Tibial nerve (tissue), 4 donors: ENCODE measurements around the gene CRAT. TPM values are rescaled to one million over a fixed set of nuclear protein-coding genes. Genes with fewer than 3 reads are reported as not detected.
A peak's percentile ranks its signal among the peaks of the same experiment; 100 is the strongest.

Experiments used
- DNase-seq, 2 donors: peaks; one replicate each; pipeline ENCODE4 v3.0.0-alpha.2; 2019; ENCODE audit warnings: low spot score in 2 of 2
- H3K27ac ChIP-seq, 4 donors: fragments of 200-600 bp; sonication (generic) in 3 of 4; one replicate each; pipeline ENCODE4 v1.5.1; 2017 to 2019; ENCODE audit warnings: mild to moderate bottlenecking in 1 of 4
- H3K27me3 ChIP-seq, 2 donors: fragments of 200-600 bp; sonication (generic) in 1 of 2; one replicate each; pipeline versions ENCODE4 v1.5.1 to v1.6.0; 2017 to 2019
- H3K36me3 ChIP-seq, 3 donors: fragments of 200-600 bp; sonication (generic); one replicate each; pipeline ENCODE4 v1.5.1; 2018 to 2019
- H3K4me1 ChIP-seq, 4 donors: fragments of 200-600 bp; sonication (generic) in 3 of 4; one replicate each; pipeline ENCODE4 v1.5.1; 2017 to 2019
- H3K4me3 ChIP-seq, 4 donors: fragments of 200-600 bp; sonication (generic) in 3 of 4; one replicate each; pipeline ENCODE4 v1.5.1; 2017 to 2019; ENCODE audit warnings: mild to moderate bottlenecking in 1 of 4, moderate library complexity in 1 of 4
- H3K9me3 ChIP-seq, 4 donors: fragments of 200-600 bp; sonication (generic) in 3 of 4; one replicate each; pipeline ENCODE4 v1.5.1; 2017 to 2019
- CTCF ChIP-seq, 5 experiments: fragments of 200-600 bp in 3 of 5; fragments of 450-650 bp in 2 of 5; sonication (generic) in 3 of 5; IDR thresholded peaks; one replicate each; pipeline ENCODE4 v1.5.1; 2016 to 2019; ENCODE audit warnings: antibody characterized with exemption in 5 of 5, mild to moderate bottlenecking in 3 of 5, moderate library complexity in 2 of 5
- EP300 ChIP-seq, 2 donors: sonication (generic); formaldehyde crosslinking; IDR thresholded peaks; one replicate each; pipeline ENCODE4 v1.6.1; 2017; ENCODE audit warnings: antibody characterized with exemption in 2 of 2, mild to moderate bottlenecking in 1 of 2
- POLR2A ChIP-seq, 2 donors: fragments of 450-650 bp; IDR thresholded peaks; one replicate each; pipeline ENCODE4 v1.6.1; 2017; ENCODE audit warnings: antibody characterized with exemption in 2 of 2, mild to moderate bottlenecking in 2 of 2, moderate library complexity in 2 of 2
- WGBS, 2 donors: methylation state at CpG; one replicate each; pipeline ENCODE4 v1.1.5; 2018; 5-methylcytosine and 5-hydroxymethylcytosine counted together
- total RNA-seq, 4 donors: library from RNA; depleted of rRNA; stranded (reverse); fragments of >200 nt; gene quantifications; one replicate each; pipeline ENCODE4 v1.1.0, GENCODE V29; 2016

CRAT gene
- total RNA-seq, 4 donors from 2014 or later: 42.7 to 81.8 (median 63.2) TPM

- no peaks in the 10 kb centered on the region for H3K27me3 ChIP-seq
- H3K9me3 ChIP-seq: no peaks in the 10 kb centered on the region
- peaks cover 12 to 75% (median 69%) of the 10 kb centered on the region in 4 donors for H3K4me1 ChIP-seq
- DNase-seq: no peak
- peak overlapping the region; percentile 83 to 100 (median 97) for H3K27ac ChIP-seq
- TF ChIP-seq EP300 (IDR thresholded peaks at IDR 0.05) (peak in 1 of 2 donors; percentile 27), CTCF (IDR thresholded peaks at IDR 0.05) (no peak)
- H3K36me3 ChIP-seq: peaks cover 0 to 30% (median 3%) of the 10 kb centered on the region in 3 donors
- H3K4me3 ChIP-seq: no peak overlapping the region
- WGBS, 2 donors: 25 to 27% methylated on average over 4 to 7 of the region's 7 CpGs
Observed at GRCh38 chr9:129145841-129146292, 35.3 kb upstream of the CRAT start.

- peak overlapping the region; percentile 83 to 100 (median 97) for H3K27ac ChIP-seq
- peaks cover 15 to 81% (median 75%) of the 10 kb centered on the region in 4 donors for H3K4me1 ChIP-seq
- no peaks in the 10 kb centered on the region for H3K9me3 ChIP-seq
- H3K4me3 ChIP-seq: no peak overlapping the region
- 26 to 37% methylated on average over 2 of the region's 2 CpGs for WGBS, 2 donors
- DNase-seq: no peak
- no peak for TF ChIP-seq CTCF (IDR thresholded peaks at IDR 0.05)
- no peak for TF ChIP-seq EP300 (IDR thresholded peaks at IDR 0.05)
- TF ChIP-seq POLR2A (IDR thresholded peaks at IDR 0.05): no peak
- no peaks in the 10 kb centered on the region for H3K27me3 ChIP-seq
- peaks cover 0 to 25% (median 3%) of the 10 kb centered on the region in 3 donors for H3K36me3 ChIP-seq
Observed at GRCh38 chr9:129145316-129145715, 34.7 kb upstream of the CRAT start.

GRCh38 chr9:129143031-129143927, 32.7 kb upstream of the CRAT start:
- peak overlapping the region; percentile 97 to 100 (median 100) for H3K27ac ChIP-seq
- H3K36me3 ChIP-seq: peaks cover 0 to 9% (median 0%) of the 10 kb centered on the region in 3 donors
- H3K9me3 ChIP-seq: no peaks in the 10 kb centered on the region
- peak; percentile 80 to 85 for DNase-seq
- peak overlapping the region in 1 of 4 donors; percentile 6 for H3K4me3 ChIP-seq
- peak in 1 of 2 donors; percentile 86 for TF ChIP-seq EP300 (IDR thresholded peaks at IDR 0.05)
- peak in 1 of 2 donors; percentile 49 for TF ChIP-seq POLR2A (IDR thresholded peaks at IDR 0.05)
- TF ChIP-seq CTCF (IDR thresholded peaks at IDR 0.05): peak; percentile 80 to 94 (median 82)
- H3K27me3 ChIP-seq: no peaks in the 10 kb centered on the region
- WGBS, 2 donors: 20 to 25% methylated on average over 14 of the region's 14 CpGs
- peaks cover 15 to 98% (median 90%) of the 10 kb centered on the region in 4 donors for H3K4me1 ChIP-seq

- 36 to 53% methylated on average over 12 to 13 of the region's 15 CpGs for WGBS, 2 donors
- H3K36me3 ChIP-seq: peaks cover 0 to 10% (median 0%) of the 10 kb centered on the region in 3 donors
- TF ChIP-seq CTCF (IDR thresholded peaks at IDR 0.05) (no peak), EP300 (IDR thresholded peaks at IDR 0.05) (no peak), POLR2A (IDR thresholded peaks at IDR 0.05) (no peak)
- H3K4me3 ChIP-seq: peak overlapping the region in 1 of 4 donors; percentile 21
- DNase-seq: no peak
- peaks cover 15 to 98% (median 89%) of the 10 kb centered on the region in 4 donors for H3K4me1 ChIP-seq
- H3K9me3 ChIP-seq: no peaks in the 10 kb centered on the region
- H3K27me3 ChIP-seq: no peaks in the 10 kb centered on the region
- H3K27ac ChIP-seq: peak overlapping the region; percentile 97 to 100 (median 100)
Observed at GRCh38 chr9:129142138-129142935, 31.7 kb upstream of the CRAT start.
